Lung (tissue), 12 donors: ENCODE results near the gene ROCK1. TPM values are rescaled to one million over a fixed set of nuclear protein-coding genes. Genes with fewer than 3 reads are reported as not detected.
A peak's percentile ranks its signal among the peaks of the same experiment; 100 is the strongest.

Experiments used
- ATAC-seq: fragments of 200-7000 bp; cut with Tn5 transposase; one replicate; pipeline ENCODE4 v1.9.1; 2020; ENCODE audit warnings: moderate number of reproducible peaks; ENCODE audit not compliant: insufficient read depth, low FRiP score
- DNase-seq, 3 donors: peaks; one replicate each; pipeline ENCODE4 v3.0.0-alpha.2; 2013 to 2017
- H3K27ac ChIP-seq, 2 donors: one replicate each; pipeline ENCODE4 v1.5.1; 2013; ENCODE audit warnings: mild to moderate bottlenecking in 2 of 2, moderate library complexity in 2 of 2, control low read depth in 1 of 2, inconsistent platforms in 1 of 2, low read depth in 1 of 2, low read length in 1 of 2
- H3K27me3 ChIP-seq, 3 donors: one replicate each; pipeline ENCODE4 v1.5.1; 2013; ENCODE audit warnings: low read length in 2 of 3; ENCODE audit not compliant: control insufficient read depth in 3 of 3, insufficient read depth in 3 of 3
- H3K36me3 ChIP-seq, 4 donors: one replicate each; pipeline ENCODE4 v1.5.1; 2013; ENCODE audit warnings: low read length in 4 of 4, mild to moderate bottlenecking in 1 of 4, moderate library complexity in 1 of 4; ENCODE audit not compliant: control insufficient read depth in 4 of 4, insufficient read depth in 4 of 4
- H3K4me1 ChIP-seq, 5 donors: one replicate each; pipeline ENCODE4 v1.5.1; 2013; ENCODE audit warnings: low read length in 5 of 5, mild to moderate bottlenecking in 2 of 5, moderate library complexity in 1 of 5; ENCODE audit not compliant: control insufficient read depth in 5 of 5, insufficient read depth in 5 of 5
- H3K4me3 ChIP-seq: one replicate; pipeline ENCODE4 v1.5.1; 2013; ENCODE audit warnings: mild to moderate bottlenecking, control low read depth, moderate library complexity
- H3K9ac ChIP-seq, 2 donors: one replicate each; pipeline ENCODE4 v1.5.1; 2013; ENCODE audit warnings: low read length in 2 of 2, control low read depth in 1 of 2; ENCODE audit not compliant: insufficient read depth in 1 of 2
- H3K9me3 ChIP-seq, 4 donors: one replicate each; pipeline ENCODE4 v1.5.1; 2013; ENCODE audit warnings: low read length in 3 of 4, mild to moderate bottlenecking in 1 of 4, moderate library complexity in 1 of 4; ENCODE audit not compliant: control insufficient read depth in 4 of 4, insufficient read depth in 3 of 4
- WGBS, 2 donors: extraction: QIAGEN DNeasy Blood & Tissue Kit; methylation state at CpG; one replicate each; pipeline ENCODE4 v1.1.7; 2013; 5-methylcytosine and 5-hydroxymethylcytosine counted together
- polyA plus RNA-seq, 2 donors: library from polyadenylated mRNA; stranded (reverse); fragments of 200-250 nt; gene quantifications; one replicate each; pipeline ENCODE4 v1.2.1, GENCODE V29; 2013
- total RNA-seq, 2 donors: library from RNA; depleted of rRNA in 1 of 2; stranded (reverse); fragments of >200 nt in 1 of 2; gene quantifications; one replicate each; pipeline ENCODE4 v1.2.1, GENCODE V29; 2014 to 2021
- TF ChIP-seq, protein P1 (sequence below): IDR thresholded peaks from 2 replicates; pipeline ENCODE4 v1.5.1; 2012; ENCODE audit warnings: mild to moderate bottlenecking; ENCODE audit errors: control extremely low read depth, extremely low read depth
- donor health status: control.
- donor health status: control.
- donor health status: Bipolar disorder and iron deficiency.
- donor health status: healthy.
- donor health status: DM: yes; HTN: yes; CAD: no.

The ROCK1 gene
- total and polyA plus RNA-seq, 4 donors: 13.4 to 115 (median 35.9) TPM

DNA sequence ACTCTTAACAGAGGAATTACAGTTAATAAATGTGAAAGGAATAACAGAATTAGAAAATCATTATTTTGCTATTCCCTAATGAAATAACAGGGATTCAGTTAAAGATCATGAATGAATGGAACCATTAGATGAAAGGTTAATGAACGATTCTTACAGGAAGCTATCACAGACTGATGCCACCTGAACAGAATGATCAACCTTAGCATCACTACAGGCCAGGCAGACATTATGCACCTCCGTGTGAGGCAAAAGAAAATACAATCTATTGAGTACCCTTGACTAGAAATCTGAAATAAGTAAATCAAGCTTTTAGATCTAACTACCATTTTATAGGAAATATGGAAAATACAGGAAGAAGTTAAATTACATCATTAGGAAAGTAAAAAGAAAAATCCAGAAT is 10.4 kb downstream of the ROCK1 start:
- Histone ChIP-seq H3K9ac (no peak overlapping the region), H3K4me3 (no peak overlapping the region), H3K27me3 (no peaks in the 10 kb centered on the region), H3K9me3 (no peaks in the 10 kb centered on the region), H3K4me1 (peaks cover 0 to 29% (median 5%) of the 10 kb centered on the region in 5 donors), H3K36me3 (no peaks in the 10 kb centered on the region), H3K27ac (no peak overlapping the region)
- DNase-seq: no peak
- no peak for ATAC-seq
- WGBS, 2 donors: 76 to 77% methylated on average over 2 of the region's 2 CpGs
- TF ChIP-seq, protein P1, sequence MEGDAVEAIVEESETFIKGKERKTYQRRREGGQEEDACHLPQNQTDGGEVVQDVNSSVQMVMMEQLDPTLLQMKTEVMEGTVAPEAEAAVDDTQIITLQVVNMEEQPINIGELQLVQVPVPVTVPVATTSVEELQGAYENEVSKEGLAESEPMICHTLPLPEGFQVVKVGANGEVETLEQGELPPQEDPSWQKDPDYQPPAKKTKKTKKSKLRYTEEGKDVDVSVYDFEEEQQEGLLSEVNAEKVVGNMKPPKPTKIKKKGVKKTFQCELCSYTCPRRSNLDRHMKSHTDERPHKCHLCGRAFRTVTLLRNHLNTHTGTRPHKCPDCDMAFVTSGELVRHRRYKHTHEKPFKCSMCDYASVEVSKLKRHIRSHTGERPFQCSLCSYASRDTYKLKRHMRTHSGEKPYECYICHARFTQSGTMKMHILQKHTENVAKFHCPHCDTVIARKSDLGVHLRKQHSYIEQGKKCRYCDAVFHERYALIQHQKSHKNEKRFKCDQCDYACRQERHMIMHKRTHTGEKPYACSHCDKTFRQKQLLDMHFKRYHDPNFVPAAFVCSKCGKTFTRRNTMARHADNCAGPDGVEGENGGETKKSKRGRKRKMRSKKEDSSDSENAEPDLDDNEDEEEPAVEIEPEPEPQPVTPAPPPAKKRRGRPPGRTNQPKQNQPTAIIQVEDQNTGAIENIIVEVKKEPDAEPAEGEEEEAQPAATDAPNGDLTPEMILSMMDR: no peak

DNA sequence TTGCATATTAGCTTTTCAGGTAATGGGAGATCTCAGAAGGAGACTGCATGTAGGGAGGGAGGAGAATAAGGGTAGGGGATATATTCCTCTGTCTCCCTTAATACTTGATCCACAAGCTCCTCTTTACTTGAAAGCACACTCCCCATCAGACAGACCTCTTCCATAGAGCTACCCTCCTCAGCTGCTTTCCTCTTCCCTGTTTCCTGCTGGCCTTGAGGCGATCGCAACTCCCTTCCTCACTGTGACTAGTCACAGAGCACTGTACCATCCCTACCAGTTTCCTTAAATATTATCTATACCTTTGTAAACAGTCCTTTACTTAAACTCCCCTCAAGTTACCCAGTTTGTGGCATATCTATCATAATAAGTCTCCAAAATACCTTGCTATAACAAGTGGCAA is 10.9 kb downstream of the ROCK1 start:
- TF ChIP-seq, protein P1: no peak
- Histone ChIP-seq H3K4me3 (no peak overlapping the region), H3K27ac (no peak overlapping the region), H3K36me3 (no peaks in the 10 kb centered on the region), H3K27me3 (no peaks in the 10 kb centered on the region), H3K9me3 (no peaks in the 10 kb centered on the region), H3K4me1 (peaks cover 0 to 25% (median 5%) of the 10 kb centered on the region in 5 donors), H3K9ac (no peak overlapping the region)
- WGBS, 2 donors: 31 to 59% methylated on average over 2 of the region's 2 CpGs
- ATAC-seq (no peak), DNase-seq (no peak)

DNA sequence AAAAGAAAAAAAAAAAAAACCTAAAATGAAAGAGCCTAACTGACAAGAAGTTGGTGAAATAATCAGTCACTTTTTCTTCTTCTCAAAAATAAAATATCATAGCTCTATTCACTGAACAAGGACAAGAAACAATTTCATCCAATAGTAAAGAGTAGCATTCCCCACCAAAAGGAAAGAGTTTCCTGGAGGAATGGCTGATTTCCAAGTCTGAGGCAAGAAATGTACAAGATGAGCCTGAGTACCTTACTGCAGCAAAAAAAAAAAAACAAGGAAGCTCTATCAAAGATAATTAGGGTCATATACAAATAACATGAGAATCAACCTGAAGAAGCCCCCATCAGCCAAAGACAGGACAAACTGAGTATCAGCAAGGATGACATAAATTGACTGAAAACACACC is 11.5 kb downstream of the ROCK1 start:
- Histone ChIP-seq H3K4me3 (no peak overlapping the region), H3K4me1 (peaks cover 0 to 23% (median 5%) of the 10 kb centered on the region in 5 donors), H3K9ac (no peak overlapping the region), H3K9me3 (no peaks in the 10 kb centered on the region), H3K27me3 (no peaks in the 10 kb centered on the region), H3K27ac (no peak overlapping the region), H3K36me3 (no peaks in the 10 kb centered on the region)
- TF ChIP-seq, protein P1: no peak
- no peak for ATAC-seq
- peak in 1 of 3 donors; percentile 15 for DNase-seq

DNA sequence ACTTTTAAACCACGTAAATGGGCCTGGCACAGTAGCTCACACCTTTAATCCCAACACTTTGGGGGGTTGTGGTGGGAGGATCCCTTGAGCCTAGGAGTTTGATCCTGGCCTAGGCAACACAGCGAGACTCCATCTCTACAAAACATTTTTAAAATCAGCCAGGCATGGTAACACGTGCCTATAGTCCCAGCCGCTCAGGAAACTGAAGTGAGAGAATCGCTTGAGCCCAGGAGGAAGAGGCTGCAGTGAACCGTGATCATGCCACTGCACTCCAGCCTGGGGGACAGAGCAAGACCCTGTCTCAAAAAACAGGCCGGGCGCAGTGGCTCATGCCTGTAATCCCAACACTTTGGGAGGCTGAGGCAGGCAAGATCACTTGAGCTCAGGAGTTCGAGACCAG is 12.2 kb downstream of the ROCK1 start:
- Histone ChIP-seq H3K4me3 (no peak overlapping the region), H3K27ac (no peak overlapping the region), H3K9me3 (no peaks in the 10 kb centered on the region), H3K9ac (no peak overlapping the region), H3K4me1 (peaks cover 0 to 23% (median 5%) of the 10 kb centered on the region in 5 donors), H3K27me3 (no peaks in the 10 kb centered on the region), H3K36me3 (no peaks in the 10 kb centered on the region)
- no peak for ATAC-seq
- 78 to 86% methylated on average over 9 of the region's 9 CpGs for WGBS, 2 donors
- TF ChIP-seq, protein P1: no peak
- DNase-seq: no peak
